ENCODE data around the gene C10orf67.

The C10orf67 gene

DNA sequence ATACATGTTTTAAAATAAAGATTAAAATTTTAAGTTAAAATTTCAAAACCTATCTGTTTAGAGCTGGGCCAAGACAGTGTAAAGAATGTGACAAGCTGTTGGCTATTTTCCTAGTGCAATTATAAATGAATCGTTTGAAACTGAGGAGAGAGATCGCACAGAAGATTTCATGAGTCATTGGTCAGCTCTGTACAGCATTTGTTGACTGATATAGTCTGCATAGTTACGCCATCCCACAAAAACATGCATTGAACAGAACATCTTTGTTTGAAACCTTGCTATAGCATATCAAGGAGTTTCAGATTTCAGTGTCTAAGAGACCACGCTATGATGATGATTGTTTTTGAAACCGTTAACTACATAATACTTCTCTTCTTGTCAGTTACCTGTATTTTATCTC is 1.3 kb upstream of the C10orf67 start:
- Histone ChIP-seq H4K20me1 (ENCODE audit: control insufficient read depth, insufficient read depth, low read depth, low read length) (no peaks in the 10 kb centered on the region), H3F3A (ENCODE audit: control insufficient read depth, insufficient read depth) (no peaks in the 10 kb centered on the region), H3K4me2 (ENCODE audit: low read length) (no peak overlapping the region), H3K36me3 (ENCODE audit: control insufficient read depth, low read length) (no peaks in the 10 kb centered on the region), H3K4me3 (ENCODE audit: low read length) (no peak overlapping the region), H3K9me3 (ENCODE audit: control insufficient read depth, insufficient read depth, low read length) (no peaks in the 10 kb centered on the region), H3K9me2 (replicated peaks; ENCODE audit: control insufficient read depth, low read length) (no peaks in the 10 kb centered on the region), H3K27ac (ENCODE audit: low read depth, low read length) (no peak overlapping the region), H3K4me1 (ENCODE audit: control insufficient read depth, low read length) (peaks cover 12% of the 10 kb centered on the region), H3K27me3 (ENCODE audit: control insufficient read depth, low read length) (no peaks in the 10 kb centered on the region), H3K79me2 (ENCODE audit: control insufficient read depth, low read length) (no peaks in the 10 kb centered on the region)
- TF ChIP-seq EZH2phosphoT487 (IDR thresholded peaks at IDR 0.05; ENCODE audit: borderline replicate concordance, low read length): no peak
- no peak for TF ChIP-seq CTCF (IDR thresholded peaks at IDR 0.05; ENCODE audit: low read depth, low read length, poor library complexity, severe bottlenecking)

GRCh38 chr10:23343591-23344240 is 881 bp downstream of the C10orf67 start:
- Histone ChIP-seq H3K4me1 (ENCODE audit: control insufficient read depth, low read length) (peaks cover 24% of the 10 kb centered on the region), H3K27ac (ENCODE audit: low read depth, low read length) (no peak overlapping the region), H3K79me2 (ENCODE audit: control insufficient read depth, low read length) (no peaks in the 10 kb centered on the region), H4K20me1 (ENCODE audit: control insufficient read depth, insufficient read depth, low read depth, low read length) (no peaks in the 10 kb centered on the region), H3K9me3 (ENCODE audit: control insufficient read depth, insufficient read depth, low read length) (no peaks in the 10 kb centered on the region), H3K4me2 (ENCODE audit: low read length) (no peak overlapping the region), H3K36me3 (ENCODE audit: control insufficient read depth, low read length) (no peaks in the 10 kb centered on the region), H3K27me3 (ENCODE audit: control insufficient read depth, low read length) (no peaks in the 10 kb centered on the region), H3F3A (ENCODE audit: control insufficient read depth, insufficient read depth) (no peaks in the 10 kb centered on the region), H3K4me3 (ENCODE audit: low read length) (no peak overlapping the region), H3K9me2 (replicated peaks; ENCODE audit: control insufficient read depth, low read length) (no peaks in the 10 kb centered on the region)
- TF ChIP-seq EZH2phosphoT487 (IDR thresholded peaks at IDR 0.05; ENCODE audit: borderline replicate concordance, low read length) (no peak), CTCF (IDR thresholded peaks at IDR 0.05; ENCODE audit: low read depth, low read length, poor library complexity, severe bottlenecking) (no peak)

GRCh38 chr10:23342213-23342884 is 2.2 kb downstream of the C10orf67 start:
- H3K27ac ChIP-seq (ENCODE audit: low read depth, low read length): no peak overlapping the region
- H3K4me3 ChIP-seq (ENCODE audit: low read length): no peak overlapping the region
- no peaks in the 10 kb centered on the region for H3K9me2 ChIP-seq (replicated peaks; ENCODE audit: control insufficient read depth, low read length)
- no peak for TF ChIP-seq CTCF (IDR thresholded peaks at IDR 0.05; ENCODE audit: low read depth, low read length, poor library complexity, severe bottlenecking)
- TF ChIP-seq EZH2phosphoT487 (IDR thresholded peaks at IDR 0.05; ENCODE audit: borderline replicate concordance, low read length): no peak
- H3K36me3 ChIP-seq (ENCODE audit: control insufficient read depth, low read length): no peaks in the 10 kb centered on the region
- peaks cover 24% of the 10 kb centered on the region for H3K4me1 ChIP-seq (ENCODE audit: control insufficient read depth, low read length)
- H3K9me3 ChIP-seq (ENCODE audit: control insufficient read depth, insufficient read depth, low read length): no peaks in the 10 kb centered on the region
- no peaks in the 10 kb centered on the region for H3F3A ChIP-seq (ENCODE audit: control insufficient read depth, insufficient read depth)
- H3K79me2 ChIP-seq (ENCODE audit: control insufficient read depth, low read length): no peaks in the 10 kb centered on the region
- no peaks in the 10 kb centered on the region for H4K20me1 ChIP-seq (ENCODE audit: control insufficient read depth, insufficient read depth, low read depth, low read length)
- H3K4me2 ChIP-seq (ENCODE audit: low read length): no peak overlapping the region
- H3K27me3 ChIP-seq (ENCODE audit: control insufficient read depth, low read length): no peaks in the 10 kb centered on the region
